Activated T-helper 17 cell treated with anti-CD3 and anti-CD28 coated beads, Interleukin-2, amount 50 U/mL, for 72 hours (primary cell): Measurements from ENCODE around the gene ANXA2. TPM values are rescaled to one million over a fixed set of nuclear protein-coding genes. Genes with fewer than 3 reads are reported as not detected.

ENCODE experiments used
- ATAC-seq: fragments of 150-1000 bp; cut with Tn5 transposase; replicated peaks from 2 replicates; pipeline ENCODE4 v1.10.0; 2021; ENCODE audit warnings: mild to moderate bottlenecking, moderate library complexity
- H3K27ac Mint-ChIP-seq: one replicate; pipeline ENCODE4 v1.8.0; 2022; ENCODE audit warnings: mixed read lengths
- H3K27me3 Mint-ChIP-seq: one replicate; pipeline ENCODE4 v1.8.0; 2022; ENCODE audit warnings: mixed read lengths
- H3K36me3 Mint-ChIP-seq: one replicate; pipeline ENCODE4 v1.8.0; 2022; ENCODE audit warnings: low read depth, mild to moderate bottlenecking, mixed read lengths
- H3K4me1 Mint-ChIP-seq: one replicate; pipeline ENCODE4 v1.8.0; 2022; ENCODE audit warnings: mixed read lengths
- H3K4me3 Mint-ChIP-seq: one replicate; pipeline ENCODE4 v1.8.0; 2022; ENCODE audit warnings: mild to moderate bottlenecking, mixed read lengths
- H3K9me3 Mint-ChIP-seq: one replicate; pipeline ENCODE4 v1.8.0; 2022; ENCODE audit warnings: mixed read lengths
- total RNA-seq, 2 donors: library from RNA; stranded (reverse); gene quantifications; one replicate each; pipeline ENCODE4 v1.2.3, GENCODE V29; 2022

Gene ANXA2
- total RNA-seq, 2 donors from 2014 or later: 120 to 420 TPM

- Mint-ChIP-seq H3K36me3 (peaks cover 100% of the 10 kb centered on the region), H3K27me3 (no peaks in the 10 kb centered on the region)
Observed at GRCh38 chr15:60358935-60359682, 38.7 kb downstream of the ANXA2 start.

GRCh38 chr15:60356832-60357231 is 41.0 kb downstream of the ANXA2 start:
- Mint-ChIP-seq H3K9me3 (no peaks in the 10 kb centered on the region), H3K36me3 (peaks cover 100% of the 10 kb centered on the region), H3K4me3 (no peak overlapping the region), H3K27me3 (no peaks in the 10 kb centered on the region), H3K4me1 (peaks cover 12% of the 10 kb centered on the region), H3K27ac (no peak overlapping the region)
- no peak for ATAC-seq

More at GRCh38 chr15:60358935-60359682, 38.7 kb downstream of the ANXA2 start:
- H3K4me3 Mint-ChIP-seq: no peak overlapping the region
- H3K9me3 Mint-ChIP-seq: no peaks in the 10 kb centered on the region
- peak overlapping the region; percentile 32 for H3K27ac Mint-ChIP-seq
- peaks cover 29% of the 10 kb centered on the region for H3K4me1 Mint-ChIP-seq
- ATAC-seq: no peak

- Mint-ChIP-seq H3K9me3 (no peaks in the 10 kb centered on the region), H3K27me3 (no peaks in the 10 kb centered on the region), H3K36me3 (peaks cover 100% of the 10 kb centered on the region), H3K27ac (peak overlapping the region; percentile 23), H3K4me1 (peaks cover 11% of the 10 kb centered on the region), H3K4me3 (no peak overlapping the region)
- no peak for ATAC-seq
Observed at GRCh38 chr15:60355148-60355857, 42.5 kb downstream of the ANXA2 start.

- H3K36me3 Mint-ChIP-seq: peaks cover 96% of the 10 kb centered on the region
- H3K4me3 Mint-ChIP-seq: no peak overlapping the region
- H3K4me1 Mint-ChIP-seq: peaks cover 13% of the 10 kb centered on the region
- H3K27ac Mint-ChIP-seq: no peak overlapping the region
- no peaks in the 10 kb centered on the region for H3K9me3 Mint-ChIP-seq
- H3K27me3 Mint-ChIP-seq: no peaks in the 10 kb centered on the region
- ATAC-seq: peak; percentile 66
Observed at GRCh38 chr15:60353245-60353920, 44.4 kb downstream of the ANXA2 start.

- Mint-ChIP-seq H3K4me3 (no peak overlapping the region), H3K27ac (no peak overlapping the region), H3K9me3 (no peaks in the 10 kb centered on the region), H3K36me3 (peaks cover 96% of the 10 kb centered on the region), H3K4me1 (peaks cover 13% of the 10 kb centered on the region), H3K27me3 (no peaks in the 10 kb centered on the region)
- ATAC-seq: no peak
Observed at GRCh38 chr15:60352525-60352924, 45.3 kb downstream of the ANXA2 start.

- no peak for ATAC-seq
- H3K36me3 Mint-ChIP-seq: peaks cover 96% of the 10 kb centered on the region
- H3K27me3 Mint-ChIP-seq: no peaks in the 10 kb centered on the region
- no peak overlapping the region for H3K27ac Mint-ChIP-seq
- peaks cover 13% of the 10 kb centered on the region for H3K4me1 Mint-ChIP-seq
- H3K9me3 Mint-ChIP-seq: no peaks in the 10 kb centered on the region
- no peak overlapping the region for H3K4me3 Mint-ChIP-seq
Observed at GRCh38 chr15:60351066-60351465, 46.7 kb downstream of the ANXA2 start.

GRCh38 chr15:60350108-60350507 is 47.7 kb downstream of the ANXA2 start:
- Mint-ChIP-seq H3K27ac (no peak overlapping the region), H3K9me3 (no peaks in the 10 kb centered on the region), H3K27me3 (no peaks in the 10 kb centered on the region), H3K4me3 (no peak overlapping the region), H3K4me1 (peaks cover 12% of the 10 kb centered on the region), H3K36me3 (peaks cover 93% of the 10 kb centered on the region)
- ATAC-seq: no peak

- peaks cover 88% of the 10 kb centered on the region for H3K36me3 Mint-ChIP-seq
- H3K9me3 Mint-ChIP-seq: no peaks in the 10 kb centered on the region
- H3K27ac Mint-ChIP-seq: peak overlapping the region; percentile 89
- no peak overlapping the region for H3K4me3 Mint-ChIP-seq
- ATAC-seq: no peak
- H3K4me1 Mint-ChIP-seq: peaks cover 8% of the 10 kb centered on the region
- no peaks in the 10 kb centered on the region for H3K27me3 Mint-ChIP-seq
Observed at GRCh38 chr15:60349589-60349988, 48.2 kb downstream of the ANXA2 start.

- Mint-ChIP-seq H3K9me3 (no peaks in the 10 kb centered on the region), H3K36me3 (peaks cover 68% of the 10 kb centered on the region)
Observed at GRCh38 chr15:60347480-60348049, 50.2 kb downstream of the ANXA2 start.

GRCh38 chr15:60346653-60347052 is 51.1 kb downstream of the ANXA2 start:
- Mint-ChIP-seq H3K36me3 (peaks cover 58% of the 10 kb centered on the region), H3K27me3 (no peaks in the 10 kb centered on the region), H3K4me3 (no peak overlapping the region), H3K4me1 (peaks cover 4% of the 10 kb centered on the region), H3K9me3 (no peaks in the 10 kb centered on the region), H3K27ac (no peak overlapping the region)
- ATAC-seq: no peak

More at GRCh38 chr15:60347480-60348049, 50.2 kb downstream of the ANXA2 start:
- Mint-ChIP-seq H3K4me1 (peaks cover 4% of the 10 kb centered on the region), H3K27me3 (no peaks in the 10 kb centered on the region), H3K27ac (no peak overlapping the region), H3K4me3 (no peak overlapping the region)
- ATAC-seq: no peak

GRCh38 chr15:60346077-60346476 is 51.7 kb downstream of the ANXA2 start:
- H3K36me3 Mint-ChIP-seq: peaks cover 53% of the 10 kb centered on the region

GRCh38 chr15:60345598-60345997 is 52.2 kb downstream of the ANXA2 start:
- H3K4me3 Mint-ChIP-seq: no peak overlapping the region
- H3K27me3 Mint-ChIP-seq: no peaks in the 10 kb centered on the region
- no peaks in the 10 kb centered on the region for H3K9me3 Mint-ChIP-seq
- H3K4me1 Mint-ChIP-seq: peaks cover 4% of the 10 kb centered on the region
- H3K27ac Mint-ChIP-seq: no peak overlapping the region
- peaks cover 48% of the 10 kb centered on the region for H3K36me3 Mint-ChIP-seq
- no peak for ATAC-seq

More at GRCh38 chr15:60346077-60346476, 51.7 kb downstream of the ANXA2 start:
- H3K4me1 Mint-ChIP-seq: peaks cover 4% of the 10 kb centered on the region
- no peaks in the 10 kb centered on the region for H3K9me3 Mint-ChIP-seq
- no peak for ATAC-seq
- H3K27me3 Mint-ChIP-seq: no peaks in the 10 kb centered on the region
- no peak overlapping the region for H3K27ac Mint-ChIP-seq
- no peak overlapping the region for H3K4me3 Mint-ChIP-seq

GRCh38 chr15:60344987-60345386 is 52.8 kb downstream of the ANXA2 start:
- Mint-ChIP-seq H3K27ac (no peak overlapping the region), H3K9me3 (no peaks in the 10 kb centered on the region), H3K27me3 (no peaks in the 10 kb centered on the region), H3K4me3 (no peak overlapping the region), H3K4me1 (no peaks in the 10 kb centered on the region), H3K36me3 (peaks cover 42% of the 10 kb centered on the region)
- ATAC-seq: no peak

- H3K4me1 Mint-ChIP-seq: no peaks in the 10 kb centered on the region
- no peak overlapping the region for H3K27ac Mint-ChIP-seq
- no peaks in the 10 kb centered on the region for H3K27me3 Mint-ChIP-seq
- no peak overlapping the region for H3K4me3 Mint-ChIP-seq
- no peaks in the 10 kb centered on the region for H3K9me3 Mint-ChIP-seq
- no peak for ATAC-seq
- peaks cover 40% of the 10 kb centered on the region for H3K36me3 Mint-ChIP-seq
Observed at GRCh38 chr15:60344461-60344860, 53.3 kb downstream of the ANXA2 start.
